Heart right ventricle (tissue), 16 donors: ENCODE data around the gene TMEM240. TPM values are rescaled to one million over a fixed set of nuclear protein-coding genes. Genes with fewer than 3 reads are reported as not detected.
"Not testable (repeated sequence)": the region's sequence is repeated elsewhere in the genome, so short reads cannot be mapped to it uniquely, and the experiment has no call there.

Experiments
- ATAC-seq, 8 donors: fragments of 200-7000 bp; cut with Tn5 transposase; one replicate each; pipeline ENCODE4 v1.9.1; 2020; ENCODE audit warnings: mild to moderate bottlenecking in 8 of 8, moderate library complexity in 8 of 8, moderate number of reproducible peaks in 1 of 8
- DNase-seq, 2 donors: peaks; one replicate each; pipeline ENCODE4 v3.0.0-alpha.2; 2020
- H3K27ac ChIP-seq, 10 donors: fragments of 200-600 bp; sonication (generic) in 2 of 10; one replicate each; pipeline versions ENCODE4 v1.5.0 to v1.8.0; 2020 to 2022; ENCODE audit warnings: mild to moderate bottlenecking in 3 of 10
- H3K27me3 ChIP-seq, 7 donors: fragments of 200-600 bp; one replicate each; pipeline ENCODE4 v1.8.0; 2021 to 2022; ENCODE audit warnings: mild to moderate bottlenecking in 2 of 7
- H3K36me3 ChIP-seq, 9 donors: fragments of 200-600 bp; sonication (generic) in 1 of 9; one replicate each; pipeline versions ENCODE4 v1.5.0 to v1.8.0; 2020 to 2022; ENCODE audit warnings: mild to moderate bottlenecking in 2 of 9
- H3K4me1 ChIP-seq, 9 donors: fragments of 200-600 bp; sonication (generic) in 1 of 9; one replicate each; pipeline versions ENCODE4 v1.5.0 to v1.8.0; 2020 to 2022; ENCODE audit warnings: mild to moderate bottlenecking in 4 of 9
- H3K4me3 ChIP-seq, 10 donors: fragments of 200-600 bp; sonication (generic) in 2 of 10; one replicate each; pipeline versions ENCODE4 v1.5.0 to v1.8.0; 2020 to 2022; ENCODE audit warnings: mild to moderate bottlenecking in 7 of 10, moderate library complexity in 2 of 10
- H3K9me3 ChIP-seq, 11 donors: fragments of 200-600 bp in 10 of 11; sonication (generic) in 2 of 11; one replicate each; pipeline versions ENCODE4 v1.5.0 to v1.8.0; 2013 to 2022; ENCODE audit warnings: mild to moderate bottlenecking in 2 of 11, control low read depth in 1 of 11, moderate library complexity in 1 of 11
- WGBS, 2 donors: extraction: QIAGEN DNeasy Blood & Tissue Kit; methylation state at CpG; one replicate each; pipeline ENCODE4 v1.1.7; 2013; ENCODE audit warnings: inconsistent platforms in 1 of 2; 5-methylcytosine and 5-hydroxymethylcytosine counted together
- intact Hi-C, 10 donors: fragments of 100-400 bp; cut with DNase I; formaldehyde crosslinking; loops; one replicate each; pipeline versions ENCODE4 v1.11.1 to v1.14.2; 2022
- polyA plus RNA-seq, 2 donors: library from polyadenylated mRNA; stranded (reverse); fragments of 200-250 nt; gene quantifications; one replicate each; pipeline ENCODE4 v1.2.3, GENCODE V29; 2013
- total RNA-seq, 10 donors: library from RNA; stranded (reverse); fragmentation: NEBNext Ultra II Directional in 3 of 10; extraction: Animal tissue kit (Norgen Biotek cat#: 25700) in 3 of 10; gene quantifications; one replicate each; pipeline versions ENCODE4 v1.2.1 to v1.2.4, GENCODE V29; 2021 to 2023
- TF ChIP-seq, protein P1 (sequence below), 9 donors: fragments of 200-600 bp; sonication (generic) in 2 of 9; IDR thresholded peaks; one replicate each; pipeline versions ENCODE4 v1.5.0 to v1.8.0; 2021 to 2022; ENCODE audit warnings: antibody characterized with exemption in 9 of 9, mild to moderate bottlenecking in 5 of 9, moderate library complexity in 1 of 9
- donor health status: Arrhythmogenic right ventricular cardiomyopathy.
- donor health status: ischemic (EF 13 %, LVEDD 7.1; RV severe dilation, severe dysfunction).
- donor health status: healthy with polysubstance abuse.
- donor health status: DM: no; HTN: yes; CAD: no.
- donor health status: DM: no; HTN: no; CAD: no.
- donor health status: ischemic (EF 25% LVEDD 6.9; RV normal size, moderate dysfunction).
- donor health status: ischemic (EF 25% LVEDD 5.7; RV mildly dilated, moderate dysfunction).
- donor health status: healthy.
- donor health status: DM: yes; HTN: yes; CAD: no.
- donor health status: Ischemic cardiomyopathy.
- donor health status: ischemic (EF 35%, LVEDD 5.7; RV mildly dilated, moderate dysfunction).
- donor health status: nonischemic (EF 11% LVEDD 7.7; RV severe dilation, severe dysfunction).
- donor health status: DM: yes; HTN: yes; CAD: no.
- donor health status: PGD.
- donor health status: ischemic (EF 29% LVEDD 5.4; RV normal size, mild dysfunction).
- donor health status: nonischemic (EF 23%, LVEDD 6.1; RV moderate dilation, normal function).

The TMEM240 gene
- total and polyA plus RNA-seq, 12 donors, result 3.2 to 12.1 (median 3.7) TPM

DNA sequence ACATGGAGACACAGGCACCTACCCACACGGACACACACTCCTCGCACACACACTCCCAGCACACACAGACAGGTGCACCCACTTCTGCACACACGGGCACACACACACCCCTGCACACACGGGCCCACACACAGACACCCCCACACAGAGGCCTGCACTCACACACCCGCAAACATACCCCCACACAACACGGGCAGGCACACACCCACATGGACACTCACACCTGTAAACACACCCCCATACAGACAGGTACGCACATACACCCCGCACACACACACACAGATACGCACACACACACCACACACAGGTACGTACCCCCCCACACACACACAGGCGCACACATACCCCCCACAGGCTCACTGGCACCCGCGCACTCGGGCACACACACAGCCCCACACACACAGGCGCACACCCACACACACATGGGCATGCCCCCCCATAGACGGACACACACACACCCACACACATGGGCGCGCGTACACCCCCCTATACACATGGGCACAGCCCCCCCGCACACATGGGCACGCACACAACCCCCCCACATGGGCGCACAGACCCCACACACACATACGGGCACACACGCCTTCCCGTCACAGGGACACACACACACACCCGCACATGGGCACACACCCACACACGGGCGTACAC lies 22.3 kb downstream of the TMEM240 start:
- 95 to 96% methylated on average over 27 to 28 of the region's 28 CpGs for WGBS, 2 donors
- H3K27me3 ChIP-seq, result no peaks in the 10 kb centered on the region
- intact Hi-C loops, result no loop called here
- peaks cover 0 to under 1% (median 0%) of the 10 kb centered on the region in 9 donors for H3K4me1 ChIP-seq
- no peaks in the 10 kb centered on the region for H3K9me3 ChIP-seq
- TF ChIP-seq, protein P1, sequence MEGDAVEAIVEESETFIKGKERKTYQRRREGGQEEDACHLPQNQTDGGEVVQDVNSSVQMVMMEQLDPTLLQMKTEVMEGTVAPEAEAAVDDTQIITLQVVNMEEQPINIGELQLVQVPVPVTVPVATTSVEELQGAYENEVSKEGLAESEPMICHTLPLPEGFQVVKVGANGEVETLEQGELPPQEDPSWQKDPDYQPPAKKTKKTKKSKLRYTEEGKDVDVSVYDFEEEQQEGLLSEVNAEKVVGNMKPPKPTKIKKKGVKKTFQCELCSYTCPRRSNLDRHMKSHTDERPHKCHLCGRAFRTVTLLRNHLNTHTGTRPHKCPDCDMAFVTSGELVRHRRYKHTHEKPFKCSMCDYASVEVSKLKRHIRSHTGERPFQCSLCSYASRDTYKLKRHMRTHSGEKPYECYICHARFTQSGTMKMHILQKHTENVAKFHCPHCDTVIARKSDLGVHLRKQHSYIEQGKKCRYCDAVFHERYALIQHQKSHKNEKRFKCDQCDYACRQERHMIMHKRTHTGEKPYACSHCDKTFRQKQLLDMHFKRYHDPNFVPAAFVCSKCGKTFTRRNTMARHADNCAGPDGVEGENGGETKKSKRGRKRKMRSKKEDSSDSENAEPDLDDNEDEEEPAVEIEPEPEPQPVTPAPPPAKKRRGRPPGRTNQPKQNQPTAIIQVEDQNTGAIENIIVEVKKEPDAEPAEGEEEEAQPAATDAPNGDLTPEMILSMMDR (IDR thresholded peaks at IDR 0.05), result no peak
- no peak overlapping the region for H3K4me3 ChIP-seq
- no peak overlapping the region for H3K27ac ChIP-seq
- peaks cover 0 to 63% (median 12%) of the 10 kb centered on the region in 9 donors for H3K36me3 ChIP-seq
- DNase-seq (no peak), ATAC-seq (no peak)

DNA sequence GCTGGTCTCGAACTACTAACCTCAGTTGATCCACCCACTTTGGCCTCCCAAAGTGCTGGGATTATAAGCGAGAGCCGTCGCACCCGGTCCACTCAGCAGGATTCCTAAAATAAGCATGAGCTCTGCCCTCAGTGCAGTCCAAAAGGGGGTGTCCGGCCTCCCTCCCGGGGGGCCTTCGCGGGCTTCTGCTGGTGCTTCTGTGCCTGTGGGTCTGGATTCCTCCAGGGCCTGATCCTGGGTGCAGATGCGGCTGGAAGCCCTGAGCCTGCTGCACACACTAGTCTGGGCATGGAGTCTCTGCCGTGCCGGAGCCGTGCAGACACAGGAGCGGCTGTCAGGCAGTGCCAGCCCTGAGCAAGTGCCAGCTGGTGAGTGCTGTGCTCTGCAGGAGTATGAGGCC lies 23.5 kb downstream of the TMEM240 start:
- DNase-seq, H3K27me3 ChIP-seq, H3K4me3 ChIP-seq, H3K27ac ChIP-seq, ATAC-seq, H3K4me1 ChIP-seq, H3K9me3 ChIP-seq, intact Hi-C loops: not testable (repeated sequence)
- peaks cover 0 to 53% (median 12%) of the 10 kb centered on the region in 9 donors for H3K36me3 ChIP-seq
- WGBS, 2 donors, result 93 to 96% methylated on average over 14 of the region's 14 CpGs

DNA sequence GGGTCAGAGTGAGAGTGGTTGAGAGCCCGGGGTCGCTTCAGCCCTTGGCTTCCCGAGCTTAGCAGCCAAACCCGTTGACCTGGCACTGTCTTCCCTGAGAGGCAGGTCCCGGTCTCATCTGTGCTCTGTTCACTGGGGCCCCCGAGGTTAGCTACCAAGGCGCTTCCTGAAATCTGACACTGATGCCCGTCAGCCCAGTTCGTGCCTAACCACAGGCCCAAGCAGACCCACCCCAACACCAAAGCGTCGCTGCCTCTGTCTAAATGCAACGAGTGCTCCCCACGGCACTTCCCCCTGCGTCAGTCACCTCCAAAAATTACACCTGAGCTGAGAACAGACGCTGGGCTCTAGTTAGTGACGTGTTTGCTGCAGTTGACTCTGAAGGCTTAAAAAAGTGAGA lies 26.0 kb downstream of the TMEM240 start:
- Histone ChIP-seq H3K36me3 (peaks cover 0 to 31% (median 0%) of the 10 kb centered on the region in 9 donors), H3K4me1 (peaks cover 5 to 14% (median 7%) of the 10 kb centered on the region in 9 donors)
- H3K4me3 ChIP-seq, H3K9me3 ChIP-seq, intact Hi-C loops, H3K27ac ChIP-seq, ATAC-seq, DNase-seq, H3K27me3 ChIP-seq: not testable (repeated sequence)
- 80% methylated on average over 14 of the region's 16 CpGs for WGBS, 2 donors

DNA sequence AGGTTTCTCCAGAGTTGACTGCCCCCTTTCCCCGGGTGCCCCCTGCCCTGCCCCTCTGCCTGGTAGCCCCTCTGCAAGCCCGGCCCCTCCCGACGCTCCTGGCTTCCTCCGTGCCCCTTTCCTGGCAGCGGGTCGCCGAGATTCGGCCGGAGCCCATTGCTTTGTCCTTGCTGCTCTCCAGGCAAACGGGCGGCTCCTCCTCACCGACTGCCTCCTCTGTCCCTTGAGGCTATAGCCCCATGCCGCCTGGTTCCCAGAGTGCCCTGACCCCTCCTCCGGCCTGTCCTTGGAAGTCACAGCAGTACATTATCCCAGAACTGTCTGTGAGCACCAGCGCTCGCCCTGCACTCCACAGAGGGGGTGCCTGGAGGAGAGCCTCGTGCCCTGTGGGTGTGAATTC lies 26.7 kb downstream of the TMEM240 start:
- DNase-seq, H3K27me3 ChIP-seq, intact Hi-C loops, H3K4me3 ChIP-seq, H3K9me3 ChIP-seq, ATAC-seq, H3K27ac ChIP-seq: not testable (repeated sequence)
- H3K4me1 ChIP-seq, result peaks cover 5 to 18% (median 7%) of the 10 kb centered on the region in 9 donors
- 84 to 86% methylated on average over 12 to 17 of the region's 18 CpGs for WGBS, 2 donors
- peaks cover 0 to 27% (median 0%) of the 10 kb centered on the region in 9 donors for H3K36me3 ChIP-seq

DNA sequence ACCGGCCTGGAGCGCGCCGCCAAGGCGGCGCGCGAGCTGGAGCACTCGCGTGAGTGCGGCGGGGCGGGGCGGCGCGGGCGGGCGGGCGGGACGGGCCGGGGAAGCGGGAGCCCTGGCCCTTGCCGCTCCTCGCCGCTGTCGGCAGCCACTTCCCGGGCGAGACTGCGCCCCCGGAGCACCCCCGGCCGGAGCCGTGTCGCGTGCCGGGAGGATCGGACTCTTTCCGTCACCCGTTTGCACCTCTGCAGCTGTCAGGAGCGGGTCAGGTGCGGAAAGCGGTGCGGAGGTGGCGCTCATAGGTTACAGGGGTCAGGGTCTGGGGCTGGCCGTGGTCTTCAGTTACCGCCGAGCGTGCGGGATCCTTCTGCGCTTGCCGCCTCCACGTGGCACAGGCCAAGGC lies 28.0 kb downstream of the TMEM240 start:
- Histone ChIP-seq H3K4me1 (peaks cover 5 to 22% (median 9%) of the 10 kb centered on the region in 9 donors), H3K27ac (peak overlapping the region in 7 of 10 donors; percentile 17 to 96 (median 91)), H3K36me3 (peaks cover 0 to 17% (median 0%) of the 10 kb centered on the region in 9 donors), H3K4me3 (peak overlapping the region; percentile 41 to 96 (median 83))
- intact Hi-C loops, ATAC-seq, H3K9me3 ChIP-seq, DNase-seq, H3K27me3 ChIP-seq: not testable (repeated sequence)
- WGBS, 2 donors, result 0% methylated on average over 22 to 43 of the region's 52 CpGs

DNA sequence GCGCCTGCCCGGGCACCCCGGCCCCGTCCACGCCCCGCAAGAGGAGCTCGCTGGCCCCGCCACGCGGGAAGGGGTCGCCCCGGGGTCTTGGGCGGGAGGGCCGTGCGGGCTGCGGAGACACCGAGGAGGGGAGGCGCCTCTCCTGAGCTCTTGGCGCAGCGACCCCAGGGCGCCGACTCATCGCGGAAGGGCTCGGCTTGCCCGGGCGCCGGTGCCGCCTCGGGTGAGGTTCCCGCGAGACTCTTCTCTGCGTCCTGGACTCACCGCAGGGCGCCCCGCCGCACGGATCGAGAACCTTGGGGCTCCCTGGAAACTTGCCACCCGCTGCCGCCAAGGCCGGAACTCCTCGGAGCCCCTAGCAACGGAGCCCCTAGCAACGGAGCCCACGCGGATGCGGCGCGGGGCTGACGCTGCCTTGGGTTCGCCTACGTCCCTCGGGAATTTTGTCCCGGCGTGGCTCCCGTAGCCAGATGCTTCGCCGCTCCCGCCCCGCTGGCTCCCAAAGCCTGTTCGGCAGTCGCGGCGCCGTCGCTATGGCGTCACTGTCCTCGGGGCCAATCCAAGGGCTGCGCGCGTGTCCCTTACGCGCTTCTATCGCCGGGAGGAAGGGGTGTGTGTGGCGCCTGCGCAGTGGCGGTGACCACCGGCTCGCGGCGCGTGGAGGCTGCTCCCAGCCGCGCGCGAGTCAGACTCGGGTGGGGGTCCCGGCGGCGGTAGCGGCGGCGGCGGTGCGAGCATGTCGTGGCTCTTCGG lies 28.7 kb downstream of the TMEM240 start, which contains the start of gene ATAD3A:
TSS of gene ATAD3A (plus strand) at position 630 of the 753 bp plus-strand sequence. CDS start at position 737, 107 bp downstream.
- Histone ChIP-seq H3K4me3 (peak within 1 kb of the TSS; percentile 59 to 96 (median 83)), H3K27ac (peak within 1 kb of the TSS; percentile 74 to 96 (median 90)), H3K9me3 (no peaks in the 10 kb centered on the region), H3K4me1 (peaks cover 5 to 22% (median 9%) of the 10 kb centered on the region in 9 donors), H3K27me3 (no peaks in the 10 kb centered on the region), H3K36me3 (peaks cover 0 to 13% (median 0%) of the 10 kb centered on the region in 9 donors)
- TF ChIP-seq, protein P1 (IDR thresholded peaks at IDR 0.05), result no peak
- 0% methylated on average over 94 to 99 of the region's 99 CpGs for WGBS, 2 donors
- peak; percentile 98 to 99 for DNase-seq
- peak; percentile 94 to 99 (median 98) for ATAC-seq
- intact Hi-C loops, result no loop called here
